HCT116 (cell line): ENCODE data around the gene ERC1. TPM values are rescaled to one million over a fixed set of nuclear protein-coding genes. Genes with fewer than 3 reads are reported as not detected.

Source experiments
- ATAC-seq: fragments of 200-7000 bp; cut with Tn5 transposase; 2 replicates; pipeline ENCODE4 v1.9.1; 2020; ENCODE audit warnings: mild to moderate bottlenecking, moderate library complexity
- BruUV-seq: library from RNA; stranded (reverse); fragments of 400-500 nt; replicated peaks from 2 replicates; lab custom pipeline; 2021; lab: Mats Ljungman, UMichigan
- CTCF ChIA-PET: fragments of 300-600 bp; sonication (Branson Sonifier 250); formaldehyde crosslinking; loops from one replicate; lab custom pipeline; 2021; ENCODE audit warnings: antibody characterized with exemption; lab: Charles Lee
- POLR2A ChIA-PET: fragments of 300-600, 350-600 bp; sonication (Branson Sonifier 250); formaldehyde crosslinking; loops from one replicate; lab custom pipeline; 2021; ENCODE audit warnings: antibody characterized with exemption; lab: Charles Lee
- RAD21 ChIA-PET, 2 experiments: fragments of 300-600 bp; sonication (Branson Sonifier 250); formaldehyde crosslinking; loops; one replicate each; lab custom pipeline; 2023; ENCODE audit warnings: low total read pairs in 2 of 2; ENCODE audit not compliant: uncharacterized antibody in 2 of 2, unreplicated experiment in 2 of 2, low non-redundant PET in 1 of 2; lab: Charles Lee
- DNase-seq: peaks from one replicate; pipeline ENCODE4 v3.0.0-alpha.2; 2010; ENCODE audit warnings: low read depth, low spot score
- H2AFZ ChIP-seq: fragments of 200-600 bp; shearing (Covaris generic), sonication (generic); 2 replicates; pipeline ENCODE4 v1.6.1; 2017; ENCODE audit warnings: low read depth, mixed run types, mixed read lengths, antibody characterized with exemption, low read length; ENCODE audit not compliant: poor library complexity, severe bottlenecking
- H3K27ac ChIP-seq: 2 replicates; pipeline ENCODE4 v1.5.1; 2012; ENCODE audit warnings: low read depth, low read length
- H3K27me3 ChIP-seq: fragments of 200-600 bp; sonication (generic); 2 replicates; pipeline ENCODE4 v1.6.1; 2016; ENCODE audit warnings: mixed run types, low read length, mixed read lengths; ENCODE audit not compliant: insufficient read depth
- H3K36me3 ChIP-seq, 2 experiments: fragments of 200-500 bp in 1 of 2; fragments of 200-600 bp in 1 of 2; sonication (Bioruptor generic) in 1 of 2; sonication (generic) in 1 of 2; 2 replicates each; pipeline versions ENCODE4 v1.5.1 to v1.6.1; 2014 to 2016; ENCODE audit warnings: low read length in 2 of 2, inconsistent platforms in 1 of 2, mixed read lengths in 1 of 2, mixed run types in 1 of 2; ENCODE audit not compliant: insufficient read depth in 2 of 2, control insufficient read depth in 1 of 2
- H3K4me1 ChIP-seq, 2 experiments: fragments of 200-600 bp in 1 of 2; sonication (generic) in 1 of 2; 2 replicates each; pipeline versions ENCODE4 v1.5.1 to v1.6.1; 2012 to 2017; ENCODE audit warnings: low read length in 2 of 2, inconsistent platforms in 1 of 2, mild to moderate bottlenecking in 1 of 2, mixed read lengths in 1 of 2, mixed run types in 1 of 2, moderate library complexity in 1 of 2; ENCODE audit not compliant: insufficient read depth in 2 of 2, control insufficient read depth in 1 of 2
- H3K4me2 ChIP-seq: fragments of 200-600 bp; sonication (generic); 2 replicates; pipeline ENCODE4 v1.6.1; 2017; ENCODE audit warnings: mixed run types, low read length, mixed read lengths
- H3K4me3 ChIP-seq, 2 experiments: fragments of 200-600 bp in 1 of 2; sonication (generic) in 1 of 2; replicated peaks in 1 of 2; 2 replicates each; pipeline ENCODE4 v1.5.1; 2011 to 2016; ENCODE audit warnings: low read length in 2 of 2, control low read depth in 1 of 2, low read depth in 1 of 2, mild to moderate bottlenecking in 1 of 2, mixed read lengths in 1 of 2, mixed run types in 1 of 2
- H3K79me2 ChIP-seq: fragments of 200-600 bp; sonication (generic); 2 replicates; pipeline ENCODE4 v1.6.1; 2017; ENCODE audit warnings: mild to moderate bottlenecking, mixed run types, low read length, moderate library complexity, mixed read lengths; ENCODE audit not compliant: insufficient read depth
- H3K9ac ChIP-seq: fragments of 200-600 bp; sonication (generic); 2 replicates; pipeline ENCODE4 v1.6.1; 2016; ENCODE audit warnings: low read length, mixed read lengths
- H3K9me2 ChIP-seq: fragments of 200-600 bp; sonication (generic), shearing (Covaris generic); 2 replicates; pipeline ENCODE4 v1.6.1; 2017; ENCODE audit warnings: mixed run types, mild to moderate bottlenecking, moderate library complexity; ENCODE audit not compliant: insufficient read depth
- H3K9me3 ChIP-seq, 2 experiments: fragments of 200-500 bp in 1 of 2; fragments of 200-600 bp in 1 of 2; sonication (Bioruptor generic) in 1 of 2; sonication (generic) in 1 of 2; 2 replicates each; pipeline ENCODE4 v1.6.1; 2014 to 2017; ENCODE audit warnings: low read length in 2 of 2, mixed read lengths in 2 of 2, inconsistent platforms in 1 of 2, low read depth in 1 of 2, mild to moderate bottlenecking in 1 of 2, mixed run types in 1 of 2, moderate library complexity in 1 of 2; ENCODE audit not compliant: control insufficient read depth in 1 of 2, insufficient read depth in 1 of 2
- H4K20me1 ChIP-seq: fragments of 200-600 bp; sonication (generic), shearing (Covaris generic); 2 replicates; pipeline ENCODE4 v1.6.1; 2017; ENCODE audit warnings: mixed run types, mild to moderate bottlenecking, moderate library complexity; ENCODE audit not compliant: insufficient read depth
- ATF3 ChIP-seq: IDR thresholded peaks from 2 replicates; pipeline ENCODE4 v1.6.1; 2012
- CBX3 ChIP-seq: IDR thresholded peaks from 2 replicates; pipeline ENCODE4 v1.6.1; 2012; ENCODE audit warnings: low read depth
- EGR1 ChIP-seq: IDR thresholded peaks from 2 replicates; pipeline ENCODE4 v1.6.1; 2012; ENCODE audit warnings: low read depth
- ELF1 ChIP-seq: IDR thresholded peaks from 2 replicates; pipeline ENCODE4 v1.6.1; 2012; ENCODE audit warnings: low read depth, borderline replicate concordance
- EZH2 ChIP-seq: fragments of 200-600 bp; sonication (generic); IDR thresholded peaks from 2 replicates; pipeline ENCODE4 v1.6.1; 2017; ENCODE audit warnings: antibody characterized with exemption, mixed run types
- JUND ChIP-seq: IDR thresholded peaks from 2 replicates; pipeline ENCODE4 v1.6.1; 2012
- MAX ChIP-seq: IDR thresholded peaks from 2 replicates; pipeline ENCODE4 v1.6.1; 2012
- POLR2A ChIP-seq: IDR thresholded peaks from 2 replicates; pipeline ENCODE4 v1.7.0; 2011; ENCODE audit warnings: borderline replicate concordance; ENCODE audit not compliant: insufficient read depth, insufficient read length; ENCODE audit errors: extremely low read depth
- POLR2AphosphoS5 ChIP-seq: IDR thresholded peaks from 2 replicates; pipeline ENCODE4 v1.6.1; 2011; ENCODE audit warnings: mild to moderate bottlenecking, low read depth, low read length, moderate library complexity
- SIN3A ChIP-seq: IDR thresholded peaks from 2 replicates; pipeline ENCODE4 v1.6.1; 2012; ENCODE audit warnings: low read depth
- SP1 ChIP-seq: IDR thresholded peaks from 2 replicates; pipeline ENCODE4 v1.6.1; 2012; ENCODE audit warnings: low read depth
- SRF ChIP-seq: IDR thresholded peaks from 2 replicates; pipeline ENCODE4 v1.6.1; 2012; ENCODE audit warnings: low read depth
- TCF7L2 ChIP-seq: IDR thresholded peaks from 2 replicates; pipeline ENCODE4 v1.7.0; 2011; ENCODE audit warnings: borderline replicate concordance, inconsistent platforms; ENCODE audit not compliant: insufficient read depth, insufficient read length; ENCODE audit errors: extremely low read depth
- YY1 ChIP-seq: IDR thresholded peaks from 2 replicates; pipeline ENCODE4 v1.6.1; 2011; ENCODE audit warnings: low read length, low read depth, moderate library complexity, mild to moderate bottlenecking; ENCODE audit not compliant: insufficient replicate concordance; ENCODE audit errors: extremely low read depth
- ZFX ChIP-seq: fragments of 450-650 bp; IDR thresholded peaks from 2 replicates; pipeline ENCODE4 v1.6.1; 2017
- ZNF274 ChIP-seq: fragments of 200-500 bp; sonication (Bioruptor generic); IDR thresholded peaks from 2 replicates; pipeline ENCODE4 v1.6.1; 2014; ENCODE audit warnings: mild to moderate bottlenecking, low read depth, low read length, inconsistent platforms
- intact Hi-C: fragments of 100-400 bp; cut with micrococcal nuclease; formaldehyde crosslinking; loops from 2 replicates; pipeline ENCODE4 v1.10.0; 2022
- total RNA-seq: library from RNA; stranded (reverse); gene quantifications from one replicate; pipeline ENCODE4 v1.2.1, GENCODE V29; 2021; ENCODE audit not compliant: unreplicated experiment

ERC1 gene
- total RNA-seq, 1 experiment from 2014 or later = 41.9 TPM

GRCh38 chr12:1534748-1535147 lies 543.7 kb downstream of the ERC1 start:
- ATAC-seq (no peak), DNase-seq (no peak)
- H3K36me3 ChIP-seq = no peaks in the 10 kb centered on the region
- no peak overlapping the region for H2AFZ ChIP-seq
- H3K9me3 ChIP-seq = no peaks in the 10 kb centered on the region
- TF ChIP-seq ELF1 (no peak), SIN3A (no peak), ATF3 (no peak), TCF7L2 (no peak), EGR1 (no peak), YY1 (no peak), MAX (no peak), POLR2A (no peak), JUND (no peak), POLR2AphosphoS5 (no peak), EZH2 (no peak)
- H3K79me2 ChIP-seq = no peaks in the 10 kb centered on the region
- BruUV-seq = no TSS peak
- CTCF ChIA-PET = no interaction called here
- H3K9me2 ChIP-seq = no peaks in the 10 kb centered on the region
- no peak overlapping the region for H3K4me2 ChIP-seq
- intact Hi-C loops = no loop called here
- H4K20me1 ChIP-seq = no peaks in the 10 kb centered on the region
- H3K27me3 ChIP-seq = peaks cover 39% of the 10 kb centered on the region
- no peak overlapping the region for H3K4me3 ChIP-seq
- no peak overlapping the region for H3K27ac ChIP-seq
- H3K4me1 ChIP-seq = peaks cover 0 to under 1% of the 10 kb centered on the region in 2 experiments; a peak in 1 of 4 replicates
- H3K9ac ChIP-seq = no peak overlapping the region
- RAD21 ChIA-PET = no interaction called here
- POLR2A ChIA-PET = no interaction called here

- H3K9ac ChIP-seq = no peak overlapping the region
- no peak for TF ChIP-seq CBX3
- TF ChIP-seq SIN3A = no peak
- no peak for TF ChIP-seq ZFX
- TF ChIP-seq POLR2AphosphoS5 = no peak
- TF ChIP-seq SRF = no peak
- no peak for TF ChIP-seq POLR2A
- TF ChIP-seq ELF1 = no peak
- no peak for TF ChIP-seq MAX
- TF ChIP-seq SP1 = no peak
- TF ChIP-seq ZNF274 = no peak
- TF ChIP-seq EGR1 = no peak
- H3K9me3 ChIP-seq = no peaks in the 10 kb centered on the region
- no peak overlapping the region for H3K4me2 ChIP-seq
- no peaks in the 10 kb centered on the region for H3K79me2 ChIP-seq
- H4K20me1 ChIP-seq = no peaks in the 10 kb centered on the region
- DNase-seq (no peak), ATAC-seq (no peak)
- POLR2A ChIA-PET = interaction anchor here (0.5 kb wide), 1 partner anchor 151 kb away, joined by 3 read pairs; no protein-coding TSS in a partner anchor
- no TSS peak for BruUV-seq
- no peaks in the 10 kb centered on the region for H3K9me2 ChIP-seq
- peaks cover 15 to 21% of the 10 kb centered on the region in 2 experiments for H3K4me1 ChIP-seq
- no peak overlapping the region for H2AFZ ChIP-seq
- intact Hi-C loops = no loop called here
- H3K36me3 ChIP-seq = no peaks in the 10 kb centered on the region
- CTCF ChIA-PET = no interaction called here
- RAD21 ChIA-PET = no interaction called here
- no peak overlapping the region for H3K4me3 ChIP-seq
- H3K27ac ChIP-seq = no peak overlapping the region
- peaks cover 39% of the 10 kb centered on the region for H3K27me3 ChIP-seq
Observed at GRCh38 chr12:1536817-1537216, 545.8 kb downstream of the ERC1 start.
